ENCODE data around the gene CEP72. TPM values are rescaled to one million over a fixed set of nuclear protein-coding genes. Genes with fewer than 3 reads are reported as not detected.
"Not testable (repeated sequence)": the region's sequence is repeated elsewhere in the genome, so short reads cannot be mapped to it uniquely, and the experiment has no call there.

Gene CEP72
- total RNA-seq, 1 donor from 2014 or later = 6.8 TPM

GRCh38 chr5:572398-573019 lies 39.6 kb upstream of the CEP72 start:
- peaks cover 4% of the 10 kb centered on the region for H3K27me3 ChIP-seq (ENCODE audit: control insufficient read depth, insufficient read depth, low read length)
- no peak overlapping the region for H3K4me3 ChIP-seq (ENCODE audit: low read depth, low read length)
- TF ChIP-seq, protein P1, sequence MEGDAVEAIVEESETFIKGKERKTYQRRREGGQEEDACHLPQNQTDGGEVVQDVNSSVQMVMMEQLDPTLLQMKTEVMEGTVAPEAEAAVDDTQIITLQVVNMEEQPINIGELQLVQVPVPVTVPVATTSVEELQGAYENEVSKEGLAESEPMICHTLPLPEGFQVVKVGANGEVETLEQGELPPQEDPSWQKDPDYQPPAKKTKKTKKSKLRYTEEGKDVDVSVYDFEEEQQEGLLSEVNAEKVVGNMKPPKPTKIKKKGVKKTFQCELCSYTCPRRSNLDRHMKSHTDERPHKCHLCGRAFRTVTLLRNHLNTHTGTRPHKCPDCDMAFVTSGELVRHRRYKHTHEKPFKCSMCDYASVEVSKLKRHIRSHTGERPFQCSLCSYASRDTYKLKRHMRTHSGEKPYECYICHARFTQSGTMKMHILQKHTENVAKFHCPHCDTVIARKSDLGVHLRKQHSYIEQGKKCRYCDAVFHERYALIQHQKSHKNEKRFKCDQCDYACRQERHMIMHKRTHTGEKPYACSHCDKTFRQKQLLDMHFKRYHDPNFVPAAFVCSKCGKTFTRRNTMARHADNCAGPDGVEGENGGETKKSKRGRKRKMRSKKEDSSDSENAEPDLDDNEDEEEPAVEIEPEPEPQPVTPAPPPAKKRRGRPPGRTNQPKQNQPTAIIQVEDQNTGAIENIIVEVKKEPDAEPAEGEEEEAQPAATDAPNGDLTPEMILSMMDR (IDR thresholded peaks at IDR 0.05; ENCODE audit: insufficient read depth, low read length, severe bottlenecking) = no peak
- DNase-seq (ENCODE audit: low read depth) (no peak), FAIRE-seq (no peak)
- H3K36me3 ChIP-seq (ENCODE audit: control insufficient read depth, insufficient read depth, low read length) = no peaks in the 10 kb centered on the region

DNA sequence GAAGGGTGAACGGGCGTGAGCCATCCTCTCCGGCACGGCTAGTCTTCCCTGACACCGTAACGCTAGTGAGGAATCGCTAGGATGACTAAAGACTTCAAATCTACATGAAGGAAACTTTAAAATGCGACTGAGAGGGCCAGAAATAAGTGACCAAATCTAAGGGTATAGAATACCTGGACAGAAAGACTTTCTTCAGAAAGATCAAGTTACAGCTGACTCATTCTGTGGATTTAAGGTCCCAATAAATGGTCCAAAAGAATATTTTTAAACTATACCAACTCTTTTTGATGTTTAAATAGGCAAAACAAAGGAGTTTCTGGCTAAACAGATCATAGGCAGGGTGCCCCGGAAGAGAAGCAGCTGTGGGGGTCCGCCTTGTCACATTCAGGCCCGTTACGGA lies 38.9 kb upstream of the CEP72 start:
- FAIRE-seq = no peak
- DNase-seq (ENCODE audit: low read depth) = no peak
- no peaks in the 10 kb centered on the region for H3K36me3 ChIP-seq (ENCODE audit: control insufficient read depth, insufficient read depth, low read length)
- TF ChIP-seq, protein P1 (IDR thresholded peaks at IDR 0.05; ENCODE audit: insufficient read depth, low read length, severe bottlenecking) = no peak
- H3K4me3 ChIP-seq (ENCODE audit: low read depth, low read length) = no peak overlapping the region
- peaks cover 4% of the 10 kb centered on the region for H3K27me3 ChIP-seq (ENCODE audit: control insufficient read depth, insufficient read depth, low read length)

DNA sequence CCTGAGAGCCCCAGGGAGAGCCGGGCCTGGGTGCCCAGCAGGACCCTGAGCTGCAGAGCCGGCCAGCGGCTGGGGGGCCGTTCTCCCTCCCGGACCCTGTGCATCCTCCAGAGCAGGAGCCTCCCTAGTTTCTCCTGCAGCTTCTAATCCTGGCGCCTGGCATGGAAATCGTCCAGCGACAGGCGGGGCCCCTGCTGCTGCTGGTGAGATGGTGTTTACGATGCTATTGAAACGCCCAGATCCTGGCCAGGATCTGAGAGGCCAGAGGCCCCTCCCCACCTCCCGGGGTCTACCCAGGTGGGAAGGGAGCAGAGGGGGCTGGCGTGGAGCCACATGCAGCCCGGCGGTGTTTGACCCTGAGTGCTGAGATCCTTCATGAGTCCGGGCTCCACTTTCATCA lies 38.2 kb upstream of the CEP72 start:
- H3K27me3 ChIP-seq (ENCODE audit: control insufficient read depth, insufficient read depth, low read length) = peaks cover 4% of the 10 kb centered on the region
- no peak overlapping the region for H3K4me3 ChIP-seq (ENCODE audit: low read depth, low read length)
- DNase-seq (ENCODE audit: low read depth) = no peak
- no peaks in the 10 kb centered on the region for H3K36me3 ChIP-seq (ENCODE audit: control insufficient read depth, insufficient read depth, low read length)
- no peak for FAIRE-seq
- TF ChIP-seq, protein P1 (IDR thresholded peaks at IDR 0.05; ENCODE audit: insufficient read depth, low read length, severe bottlenecking) = no peak

- DNase-seq (ENCODE audit: low read depth) (no peak), FAIRE-seq (no peak)
- TF ChIP-seq, protein P1 (IDR thresholded peaks at IDR 0.05; ENCODE audit: insufficient read depth, low read length, severe bottlenecking) = no peak
- Histone ChIP-seq H3K4me3 (ENCODE audit: low read depth, low read length) (no peak overlapping the region), H3K27me3 (ENCODE audit: control insufficient read depth, insufficient read depth, low read length) (peaks cover 10% of the 10 kb centered on the region), H3K36me3 (ENCODE audit: control insufficient read depth, insufficient read depth, low read length) (no peaks in the 10 kb centered on the region)
Measured at GRCh38 chr5:574906-575305, 37.2 kb upstream of the CEP72 start.

DNA sequence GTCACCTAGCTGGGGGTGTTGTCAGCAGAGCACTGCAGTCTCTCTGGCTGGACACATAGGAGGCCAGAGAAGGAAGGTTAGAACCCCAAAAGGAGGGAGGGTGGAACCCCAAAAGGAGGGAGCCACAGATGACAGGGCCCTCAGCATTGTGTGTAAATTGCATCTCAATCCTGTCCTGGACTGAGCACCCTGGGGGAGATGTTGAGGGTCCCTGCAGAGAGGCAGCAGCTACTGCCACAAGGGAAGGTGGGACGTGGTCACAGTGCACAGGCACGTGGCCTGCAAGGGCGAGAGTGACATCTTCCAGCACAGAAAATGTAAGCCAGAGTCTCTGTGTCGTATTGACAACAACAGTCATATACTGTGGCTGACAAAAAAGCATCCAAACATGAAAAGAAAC lies 36.5 kb upstream of the CEP72 start:
- FAIRE-seq (no peak), DNase-seq (ENCODE audit: low read depth) (no peak)
- TF ChIP-seq, protein P1 (IDR thresholded peaks at IDR 0.05; ENCODE audit: insufficient read depth, low read length, severe bottlenecking) = no peak
- Histone ChIP-seq H3K36me3 (ENCODE audit: control insufficient read depth, insufficient read depth, low read length) (no peaks in the 10 kb centered on the region), H3K4me3 (ENCODE audit: low read depth, low read length) (no peak overlapping the region), H3K27me3 (ENCODE audit: control insufficient read depth, insufficient read depth, low read length) (peaks cover 11% of the 10 kb centered on the region)

DNA sequence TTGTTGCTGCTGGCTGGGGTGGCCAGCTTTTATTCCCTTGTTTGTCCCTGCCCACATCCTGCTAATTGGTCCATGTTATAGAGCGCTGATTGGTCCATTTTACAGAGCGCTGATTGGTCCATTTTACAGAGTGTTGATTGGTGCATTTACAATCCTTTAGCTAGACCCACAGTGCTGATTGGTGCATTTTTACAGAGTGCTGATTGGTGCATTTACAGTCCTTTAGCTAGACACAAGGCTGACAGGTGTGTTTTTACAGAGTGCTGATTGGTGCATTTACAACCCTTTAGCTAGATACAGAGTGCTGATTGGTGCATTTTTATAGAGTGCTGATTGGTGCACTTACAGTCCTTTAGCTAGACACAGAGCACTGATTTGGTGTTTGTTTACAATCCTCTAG lies 34.9 kb upstream of the CEP72 start:
- FAIRE-seq; H3K4me3 ChIP-seq (ENCODE audit: low read depth, low read length); H3K36me3 ChIP-seq (ENCODE audit: control insufficient read depth, insufficient read depth, low read length); DNase-seq (ENCODE audit: low read depth): not testable (repeated sequence)
- H3K27me3 ChIP-seq (ENCODE audit: control insufficient read depth, insufficient read depth, low read length) = peaks cover 11% of the 10 kb centered on the region

All from bronchial epithelial cell (primary cell).